Neural cell (in vitro differentiated cells): ENCODE data around the gene REEP1.

Source experiments
- CTCF ChIP-seq: fragments of 450-650 bp; IDR thresholded peaks from 2 replicates; pipeline ENCODE4 v1.5.1; 2014; ENCODE audit warnings: antibody characterized with exemption, mild to moderate bottlenecking, moderate library complexity; ENCODE audit not compliant: poor library complexity, severe bottlenecking
- EZH2 ChIP-seq: fragments of 200-600, 300-800 bp; shearing (Covaris generic), sonication (generic); IDR thresholded peaks from 2 replicates; pipeline ENCODE4 v1.6.1; 2014; ENCODE audit warnings: antibody characterized with exemption, low read length, borderline replicate concordance, mild to moderate bottlenecking; ENCODE audit not compliant: insufficient read depth, poor library complexity, severe bottlenecking
- MXI1 ChIP-seq: fragments of 450-650 bp; conservative IDR thresholded peaks from 2 replicates; pipeline ENCODE4 v1.6.1; 2014; ENCODE audit warnings: antibody characterized with exemption, mild to moderate bottlenecking; ENCODE audit not compliant: poor library complexity, severe bottlenecking
- POLR2AphosphoS5 ChIP-seq: IDR thresholded peaks from 2 replicates; pipeline ENCODE4 v1.6.1; 2012
- RAD21 ChIP-seq: fragments of 450-650 bp; conservative IDR thresholded peaks from 2 replicates; pipeline ENCODE4 v1.6.1; 2014; ENCODE audit warnings: antibody characterized with exemption, mild to moderate bottlenecking, moderate library complexity

GRCh38 chr2:86370579-86370978 lies 33.2 kb upstream of the REEP1 start:
- no peak for TF ChIP-seq CTCF
- TF ChIP-seq POLR2AphosphoS5, result no peak
- no peak for TF ChIP-seq EZH2
- TF ChIP-seq RAD21, result no peak
- no peak for TF ChIP-seq MXI1
